Liver (tissue), 3 donors: ENCODE data around the gene HAVCR1.

Source experiments
- CTCF ChIP-seq: fragments of 150-350 bp; IDR thresholded peaks from 2 replicates; pipeline ENCODE4 v1.5.1; 2017; ENCODE audit warnings: improper control_type of control experiment, low read depth, low read length; ENCODE audit not compliant: missing input control
- EGR1 ChIP-seq, 2 donors: IDR thresholded peaks; 2 replicates each; pipeline ENCODE4 v1.6.1; 2016 to 2018; ENCODE audit warnings: antibody characterized with exemption in 2 of 2, low read depth in 2 of 2
- MAX ChIP-seq: IDR thresholded peaks from 2 replicates; pipeline ENCODE4 v1.6.1; 2016; ENCODE audit warnings: antibody characterized with exemption
- REST ChIP-seq: IDR thresholded peaks from 2 replicates; pipeline ENCODE4 v1.6.1; 2016; ENCODE audit warnings: antibody characterized with exemption, mild to moderate bottlenecking
- SP1 ChIP-seq: IDR thresholded peaks from 2 replicates; pipeline ENCODE4 v1.6.1; 2018; ENCODE audit warnings: antibody characterized with exemption, mild to moderate bottlenecking
- YY1 ChIP-seq: IDR thresholded peaks from 2 replicates; pipeline ENCODE4 v1.6.1; 2016; ENCODE audit warnings: antibody characterized with exemption, mild to moderate bottlenecking
- ZBTB33 ChIP-seq: IDR thresholded peaks from 2 replicates; pipeline ENCODE4 v1.6.1; 2016; ENCODE audit warnings: antibody characterized with exemption
- donor health status: healthy.
- donor health status: healthy.

GRCh38 chr5:157029457-157029856 is 29.5 kb downstream of the HAVCR1 start:
- TF ChIP-seq CTCF (no peak), ZBTB33 (no peak), MAX (no peak), YY1 (no peak), EGR1 (IDR thresholded peaks at IDR 0.05; ENCODE audit: low read depth in 2 of 2) (no peak), REST (no peak), SP1 (no peak)
